Esophagus squamous epithelium (tissue), 5 donors: Measurements from ENCODE around the gene TCP11. TPM values are rescaled to one million over a fixed set of nuclear protein-coding genes. Genes with fewer than 3 reads are reported as not detected.

Source experiments
- DNase-seq: peaks from one replicate; lab custom pipeline; 2025; lab: John Stamatoyannopoulos, UW
- H3K27ac ChIP-seq, 4 donors: fragments of 200-600 bp; sonication (generic); one replicate each; pipeline ENCODE4 v1.5.1; 2016 to 2019; ENCODE audit warnings: mild to moderate bottlenecking in 1 of 4
- H3K27me3 ChIP-seq, 4 donors: fragments of 200-600 bp; sonication (generic); 1 replicate in 3 of 4; 2 replicates in 1 of 4; pipeline versions ENCODE4 v1.5.1 to v1.6.0; 2017 to 2021; ENCODE audit warnings: antibody characterized with exemption in 1 of 4
- H3K36me3 ChIP-seq, 3 donors: fragments of 200-600 bp; sonication (generic); one replicate each; pipeline ENCODE4 v1.5.1; 2016 to 2019
- H3K4me1 ChIP-seq, 3 donors: fragments of 200-600 bp; sonication (generic); one replicate each; pipeline ENCODE4 v1.5.1; 2017 to 2019
- H3K4me3 ChIP-seq, 4 donors: fragments of 200-600 bp; sonication (generic); 1 replicate in 3 of 4; 2 replicates in 1 of 4; pipeline ENCODE4 v1.5.1; 2016 to 2019; ENCODE audit warnings: mild to moderate bottlenecking in 2 of 4, moderate library complexity in 1 of 4
- H3K9me3 ChIP-seq, 3 donors: fragments of 200-600 bp; sonication (generic); one replicate each; pipeline ENCODE4 v1.5.1; 2016 to 2019
- POLR2A ChIP-seq, 4 donors: fragments of 450-650 bp; IDR thresholded peaks; one replicate each; pipeline ENCODE4 v1.6.1; 2017; ENCODE audit warnings: antibody characterized with exemption in 4 of 4, mild to moderate bottlenecking in 4 of 4, moderate library complexity in 3 of 4
- WGBS, 2 donors: methylation state at CpG; one replicate each; pipeline ENCODE4 v1.1.5; 2018; 5-methylcytosine and 5-hydroxymethylcytosine counted together
- intact Hi-C: fragments of 100-400 bp; cut with DNase I; formaldehyde crosslinking; loops from one replicate; pipeline ENCODE4 v1.15.0; 2022
- total RNA-seq, 4 donors: library from RNA; depleted of rRNA; stranded (reverse); fragments of >200 nt; gene quantifications; one replicate each; pipeline ENCODE4 v1.1.0, GENCODE V29; 2016
- TF ChIP-seq, protein P1 (sequence below), 6 experiments: fragments of 450-650 bp in 4 of 6; fragments of 200-600 bp in 2 of 6; sonication (generic) in 2 of 6; IDR thresholded peaks; one replicate each; pipeline ENCODE4 v1.5.1; 2016 to 2019; ENCODE audit warnings: antibody characterized with exemption in 6 of 6, mild to moderate bottlenecking in 4 of 6, moderate library complexity in 4 of 6
- donor health status: DM: yes; HTN: yes; CAD: no.

The TCP11 gene
- total RNA-seq, 4 donors from 2014 or later, result 0.64 TPM; not detected in 3

DNA sequence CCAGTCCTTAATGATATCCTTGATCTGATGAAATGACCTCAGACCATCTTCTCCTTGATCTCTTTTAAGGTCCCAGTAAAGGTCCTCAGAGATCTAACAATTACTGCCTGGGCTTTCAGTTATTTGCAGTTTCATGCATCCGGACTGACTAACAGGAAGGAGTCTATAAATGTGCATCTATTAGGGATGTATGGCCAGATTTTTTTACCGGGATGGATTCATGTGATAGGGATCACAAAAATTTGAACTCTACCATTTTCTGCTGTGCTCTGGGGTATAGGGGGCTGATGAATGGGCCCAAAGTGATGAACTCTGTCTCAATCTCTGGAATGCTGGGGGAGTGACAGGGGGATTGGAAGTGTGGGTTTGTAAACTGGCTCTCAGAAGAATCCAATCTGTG is 36.5 kb upstream of the TCP11 start:
- TF ChIP-seq, protein P1, sequence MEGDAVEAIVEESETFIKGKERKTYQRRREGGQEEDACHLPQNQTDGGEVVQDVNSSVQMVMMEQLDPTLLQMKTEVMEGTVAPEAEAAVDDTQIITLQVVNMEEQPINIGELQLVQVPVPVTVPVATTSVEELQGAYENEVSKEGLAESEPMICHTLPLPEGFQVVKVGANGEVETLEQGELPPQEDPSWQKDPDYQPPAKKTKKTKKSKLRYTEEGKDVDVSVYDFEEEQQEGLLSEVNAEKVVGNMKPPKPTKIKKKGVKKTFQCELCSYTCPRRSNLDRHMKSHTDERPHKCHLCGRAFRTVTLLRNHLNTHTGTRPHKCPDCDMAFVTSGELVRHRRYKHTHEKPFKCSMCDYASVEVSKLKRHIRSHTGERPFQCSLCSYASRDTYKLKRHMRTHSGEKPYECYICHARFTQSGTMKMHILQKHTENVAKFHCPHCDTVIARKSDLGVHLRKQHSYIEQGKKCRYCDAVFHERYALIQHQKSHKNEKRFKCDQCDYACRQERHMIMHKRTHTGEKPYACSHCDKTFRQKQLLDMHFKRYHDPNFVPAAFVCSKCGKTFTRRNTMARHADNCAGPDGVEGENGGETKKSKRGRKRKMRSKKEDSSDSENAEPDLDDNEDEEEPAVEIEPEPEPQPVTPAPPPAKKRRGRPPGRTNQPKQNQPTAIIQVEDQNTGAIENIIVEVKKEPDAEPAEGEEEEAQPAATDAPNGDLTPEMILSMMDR (IDR thresholded peaks at IDR 0.05), result no peak
- TF ChIP-seq POLR2A (IDR thresholded peaks at IDR 0.05), result no peak
- WGBS, 2 donors, result 71 to 73% methylated on average over 2 of the region's 2 CpGs

DNA sequence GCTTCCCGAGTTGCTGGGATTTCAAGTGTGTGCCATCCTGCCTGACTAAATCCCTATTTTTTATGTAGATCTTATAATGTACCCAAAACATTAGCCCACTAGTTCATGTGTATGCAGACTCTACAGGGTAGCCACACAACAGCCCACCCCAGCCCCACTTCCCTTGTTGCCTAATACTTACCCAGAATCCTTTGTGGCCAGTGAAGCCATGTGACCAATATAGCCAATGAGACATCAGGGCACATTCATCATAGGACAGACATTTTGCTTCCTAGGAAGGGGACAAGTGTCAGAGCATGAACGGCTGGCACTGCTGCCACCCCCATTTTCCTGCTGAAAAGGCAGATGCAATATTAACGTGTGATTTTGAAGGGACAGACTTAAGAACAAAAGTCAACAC is 36.0 kb upstream of the TCP11 start:
- no peak for TF ChIP-seq POLR2A (IDR thresholded peaks at IDR 0.05)
- TF ChIP-seq, protein P1 (IDR thresholded peaks at IDR 0.05), result no peak
- no peak overlapping the region for H3K27ac ChIP-seq
- WGBS, 2 donors, result 79 to 80% methylated on average over 3 of the region's 3 CpGs
- H3K4me3 ChIP-seq, result no peak overlapping the region
- H3K9me3 ChIP-seq, result no peaks in the 10 kb centered on the region
- intact Hi-C loops, result no loop called here
- DNase-seq, result no peak
- H3K36me3 ChIP-seq, result no peaks in the 10 kb centered on the region
- H3K4me1 ChIP-seq, result peaks cover 10 to 29% (median 10%) of the 10 kb centered on the region in 3 donors
- no peaks in the 10 kb centered on the region for H3K27me3 ChIP-seq

More for the DNA sequence above, 36.5 kb upstream of the TCP11 start:
- no peak overlapping the region for H3K4me3 ChIP-seq
- no peak overlapping the region for H3K27ac ChIP-seq
- no peaks in the 10 kb centered on the region for H3K36me3 ChIP-seq
- no peaks in the 10 kb centered on the region for H3K27me3 ChIP-seq
- peaks cover 12 to 32% (median 13%) of the 10 kb centered on the region in 3 donors for H3K4me1 ChIP-seq
- no peaks in the 10 kb centered on the region for H3K9me3 ChIP-seq
- no peak for DNase-seq
- intact Hi-C loops, result no loop called here

GRCh38 chr6:35176301-35177024 is 35.3 kb upstream of the TCP11 start:
- H3K4me1 ChIP-seq, result peaks cover 3 to 22% (median 3%) of the 10 kb centered on the region in 3 donors
- no peaks in the 10 kb centered on the region for H3K27me3 ChIP-seq
- WGBS, 2 donors, result 46 to 75% methylated on average over 3 of the region's 3 CpGs
- no peak overlapping the region for H3K4me3 ChIP-seq
- TF ChIP-seq POLR2A (IDR thresholded peaks at IDR 0.05), result no peak
- TF ChIP-seq, protein P1 (IDR thresholded peaks at IDR 0.05), result no peak
- DNase-seq, result no peak
- H3K9me3 ChIP-seq, result no peaks in the 10 kb centered on the region
- no peaks in the 10 kb centered on the region for H3K36me3 ChIP-seq
- intact Hi-C loops, result no loop called here
- H3K27ac ChIP-seq, result no peak overlapping the region

- WGBS, 2 donors, result 52 to 67% methylated on average over 4 of the region's 4 CpGs
- Histone ChIP-seq H3K4me1 (peaks cover 0 to 9% (median 0%) of the 10 kb centered on the region in 3 donors), H3K27me3 (no peaks in the 10 kb centered on the region), H3K27ac (no peak overlapping the region), H3K9me3 (no peaks in the 10 kb centered on the region), H3K4me3 (no peak overlapping the region), H3K36me3 (no peaks in the 10 kb centered on the region)
- no peak for TF ChIP-seq POLR2A (IDR thresholded peaks at IDR 0.05)
- TF ChIP-seq, protein P1 (IDR thresholded peaks at IDR 0.05), result no peak
- intact Hi-C loops, result no loop called here
- no peak for DNase-seq
Observed at GRCh38 chr6:35174501-35174900, 33.4 kb upstream of the TCP11 start.

GRCh38 chr6:35174088-35174434 is 32.9 kb upstream of the TCP11 start:
- intact Hi-C loops, result no loop called here
- H3K27me3 ChIP-seq, result no peaks in the 10 kb centered on the region
- no peak for DNase-seq
- H3K27ac ChIP-seq, result no peak overlapping the region
- TF ChIP-seq, protein P1 (IDR thresholded peaks at IDR 0.05), result no peak
- TF ChIP-seq POLR2A (IDR thresholded peaks at IDR 0.05), result no peak
- WGBS, 2 donors, result 58 to 85% methylated on average over 1 to 2 of the region's 2 CpGs
- no peaks in the 10 kb centered on the region for H3K9me3 ChIP-seq
- no peaks in the 10 kb centered on the region for H3K36me3 ChIP-seq
- H3K4me3 ChIP-seq, result no peak overlapping the region
- peaks cover 0 to 6% (median 0%) of the 10 kb centered on the region in 3 donors for H3K4me1 ChIP-seq
